HEK293 (cell line): ENCODE measurements around the gene TIAM2.

Experiments used
- CTCF ChIA-PET: fragments of 350-600 bp; formaldehyde crosslinking; extraction: SDS; loops from one replicate; lab custom pipeline; 2021; ENCODE audit warnings: antibody characterized with exemption; lab: Yijun Ruan, JAX
- POLR2A ChIA-PET: fragments of 300-600 bp; formaldehyde crosslinking; extraction: SDS; loops from one replicate; lab custom pipeline; 2020; ENCODE audit warnings: antibody characterized with exemption, inconsistent platforms; lab: Yijun Ruan, JAX
- H3K27ac ChIP-seq: fragments of 200-500 bp; sonication (Bioruptor generic); 2 replicates; pipeline ENCODE4 v1.5.1; 2014; ENCODE audit warnings: low read depth, low read length, control low read depth, inconsistent platforms; ENCODE audit errors: extremely low read depth
- H3K36me3 ChIP-seq, 2 experiments: fragments of 200-500 bp in 1 of 2; sonication (Bioruptor generic) in 1 of 2; 1 replicate in 1 of 2; 2 replicates in 1 of 2; pipeline ENCODE4 v1.5.1; 2014 to 2017; ENCODE audit warnings: inconsistent platforms in 2 of 2, low read length in 2 of 2; ENCODE audit not compliant: control insufficient read depth in 2 of 2, insufficient read depth in 1 of 2
- H3K4me1 ChIP-seq: fragments of 200-500 bp; sonication (Bioruptor generic); 2 replicates; pipeline ENCODE4 v1.5.1; 2014; ENCODE audit warnings: mild to moderate bottlenecking, low read length, inconsistent platforms; ENCODE audit not compliant: control insufficient read depth, insufficient read depth
- H3K4me3 ChIP-seq: 2 replicates; pipeline ENCODE4 v1.5.1; 2011; ENCODE audit warnings: low read depth, mild to moderate bottlenecking, control low read depth, low read length, moderate library complexity
- H3K9me3 ChIP-seq: fragments of 200-500 bp; sonication (Bioruptor generic); 2 replicates; pipeline ENCODE4 v1.5.1; 2014; ENCODE audit warnings: low read depth, low read length, inconsistent platforms; ENCODE audit not compliant: control insufficient read depth, insufficient read depth
- GFI1B ChIP-seq: fragments of 450-650 bp; formaldehyde crosslinking; IDR thresholded peaks from 2 replicates; pipeline ENCODE4 v1.5.1; 2016; ENCODE audit warnings: missing biosample characterization, missing genetic modification characterization
- GLIS1 ChIP-seq: fragments of 450-650 bp; formaldehyde crosslinking; IDR thresholded peaks from 2 replicates; pipeline ENCODE4 v1.5.1; 2016; ENCODE audit warnings: missing biosample characterization, missing genetic modification characterization
- HIC1 ChIP-seq: fragments of 450-650 bp; formaldehyde crosslinking; IDR thresholded peaks from 2 replicates; pipeline ENCODE4 v1.5.1; 2016; ENCODE audit warnings: missing biosample characterization, missing genetic modification characterization
- KLF16 ChIP-seq: fragments of 450-650 bp; formaldehyde crosslinking; IDR thresholded peaks from 2 replicates; pipeline ENCODE4 v1.5.1; 2017; ENCODE audit warnings: missing biosample characterization, missing genetic modification characterization
- KLF7 ChIP-seq: fragments of 450-650 bp; formaldehyde crosslinking; IDR thresholded peaks from 2 replicates; pipeline ENCODE4 v1.5.1; 2016; ENCODE audit warnings: missing biosample characterization, missing genetic modification characterization, borderline replicate concordance
- OVOL3 ChIP-seq: fragments of 450-650 bp; formaldehyde crosslinking; IDR thresholded peaks from 2 replicates; pipeline ENCODE4 v1.5.1; 2016; ENCODE audit warnings: missing biosample characterization, missing genetic modification characterization
- SCRT2 ChIP-seq: fragments of 450-650 bp; formaldehyde crosslinking; IDR thresholded peaks from 2 replicates; pipeline ENCODE4 v1.5.1; 2016; ENCODE audit warnings: missing biosample characterization, missing genetic modification characterization
- SP7 ChIP-seq: fragments of 450-650 bp; formaldehyde crosslinking; IDR thresholded peaks from 2 replicates; pipeline ENCODE4 v1.5.1; 2016; ENCODE audit warnings: missing biosample characterization, missing genetic modification characterization
- YY1 ChIP-seq: fragments of 450-650 bp; formaldehyde crosslinking; IDR thresholded peaks from 2 replicates; pipeline ENCODE4 v1.5.1; 2018; ENCODE audit warnings: missing biosample characterization, missing genetic modification characterization
- ZBTB48 ChIP-seq: fragments of 450-650 bp; formaldehyde crosslinking; IDR thresholded peaks from 2 replicates; pipeline ENCODE4 v1.5.1; 2016; ENCODE audit warnings: missing biosample characterization, missing genetic modification characterization
- ZBTB49 ChIP-seq: fragments of 450-650 bp; formaldehyde crosslinking; IDR thresholded peaks from 2 replicates; pipeline ENCODE4 v1.5.1; 2016; ENCODE audit warnings: missing biosample characterization, missing genetic modification characterization, low read depth
- ZNF132 ChIP-seq: fragments of 450-650 bp; formaldehyde crosslinking; IDR thresholded peaks from 2 replicates; pipeline ENCODE4 v1.5.1; 2017; ENCODE audit warnings: missing biosample characterization, missing genetic modification characterization, borderline replicate concordance
- ZNF2 ChIP-seq: fragments of 450-650 bp; formaldehyde crosslinking; IDR thresholded peaks from 2 replicates; pipeline ENCODE4 v1.5.1; 2016; ENCODE audit warnings: missing biosample characterization, missing genetic modification characterization
- ZNF248 ChIP-seq: fragments of 450-650 bp; formaldehyde crosslinking; IDR thresholded peaks from 2 replicates; pipeline ENCODE4 v1.5.1; 2017; ENCODE audit warnings: missing biosample characterization, missing genetic modification characterization
- ZNF292 ChIP-seq: fragments of 450-650 bp; formaldehyde crosslinking; IDR thresholded peaks from 2 replicates; pipeline ENCODE4 v1.5.1; 2016; ENCODE audit warnings: low read depth, missing biosample characterization, missing genetic modification characterization, borderline replicate concordance
- ZNF350 ChIP-seq: fragments of 450-650 bp; formaldehyde crosslinking; IDR thresholded peaks from 2 replicates; pipeline ENCODE4 v1.5.0; 2017; ENCODE audit warnings: missing biosample characterization, mild to moderate bottlenecking, missing genetic modification characterization
- ZNF416 ChIP-seq: fragments of 450-650 bp; formaldehyde crosslinking; IDR thresholded peaks from 2 replicates; pipeline ENCODE4 v1.5.1; 2016; ENCODE audit warnings: missing biosample characterization, missing genetic modification characterization
- ZNF473 ChIP-seq: fragments of 450-650 bp; formaldehyde crosslinking; IDR thresholded peaks from 2 replicates; pipeline ENCODE4 v1.5.1; 2017; ENCODE audit warnings: missing biosample characterization, missing genetic modification characterization
- ZNF488 ChIP-seq: fragments of 450-650 bp; formaldehyde crosslinking; IDR thresholded peaks from 2 replicates; pipeline ENCODE4 v1.5.1; 2016; ENCODE audit warnings: missing biosample characterization, missing genetic modification characterization
- ZNF530 ChIP-seq: fragments of 450-650 bp; formaldehyde crosslinking; IDR thresholded peaks from 2 replicates; pipeline ENCODE4 v1.5.1; 2016; ENCODE audit warnings: low read depth, missing biosample characterization, missing genetic modification characterization
- ZNF548 ChIP-seq: fragments of 450-650 bp; formaldehyde crosslinking; IDR thresholded peaks from 2 replicates; pipeline ENCODE4 v1.5.1; 2016; ENCODE audit warnings: missing biosample characterization, missing genetic modification characterization
- ZNF585B ChIP-seq: fragments of 450-650 bp; formaldehyde crosslinking; IDR thresholded peaks from 2 replicates; pipeline ENCODE4 v1.5.1; 2016; ENCODE audit warnings: missing biosample characterization, missing genetic modification characterization
- ZNF664 ChIP-seq: fragments of 450-650 bp; formaldehyde crosslinking; IDR thresholded peaks from 2 replicates; pipeline ENCODE4 v1.5.1; 2016; ENCODE audit warnings: missing biosample characterization, missing genetic modification characterization
- ZNF791 ChIP-seq: fragments of 450-650 bp; formaldehyde crosslinking; IDR thresholded peaks from 2 replicates; pipeline ENCODE4 v1.5.1; 2016; ENCODE audit warnings: missing biosample characterization, missing genetic modification characterization
- TF ChIP-seq, protein P1 (sequence below): fragments of 450-650 bp; formaldehyde crosslinking; IDR thresholded peaks from 2 replicates; pipeline ENCODE4 v1.5.1; 2016; ENCODE audit warnings: missing biosample characterization, missing genetic modification characterization

The TIAM2 gene

GRCh38 chr6:155259897-155260296 lies 264.8 kb downstream of the TIAM2 start:
- H3K4me1 ChIP-seq = no peaks in the 10 kb centered on the region
- no peak for TF ChIP-seq ZNF132
- no peak for TF ChIP-seq GLIS1 (tag by site-specific recombination)
- TF ChIP-seq ZNF416 (tag by site-specific recombination) = no peak
- TF ChIP-seq ZNF585B = no peak
- TF ChIP-seq ZNF350 (tag by site-specific recombination) = no peak
- TF ChIP-seq ZBTB49 (tag by site-specific recombination) = no peak
- no peak for TF ChIP-seq HIC1 (tag by site-specific recombination)
- TF ChIP-seq, all 188 proteins: peak for 0
- H3K27ac ChIP-seq = no peak overlapping the region
- H3K4me3 ChIP-seq = no peak overlapping the region
- ChIA-PET POLR2A (no interaction called here), CTCF (interaction anchor here (0.6 to 1.8 kb wide), 2 partner anchors 77 to 83 kb away, joined by 3 to 5 read pairs; no protein-coding TSS in a partner anchor)
- H3K9me3 ChIP-seq = no peaks in the 10 kb centered on the region
- peaks cover 11 to 80% of the 10 kb centered on the region in 2 experiments for H3K36me3 ChIP-seq

DNA sequence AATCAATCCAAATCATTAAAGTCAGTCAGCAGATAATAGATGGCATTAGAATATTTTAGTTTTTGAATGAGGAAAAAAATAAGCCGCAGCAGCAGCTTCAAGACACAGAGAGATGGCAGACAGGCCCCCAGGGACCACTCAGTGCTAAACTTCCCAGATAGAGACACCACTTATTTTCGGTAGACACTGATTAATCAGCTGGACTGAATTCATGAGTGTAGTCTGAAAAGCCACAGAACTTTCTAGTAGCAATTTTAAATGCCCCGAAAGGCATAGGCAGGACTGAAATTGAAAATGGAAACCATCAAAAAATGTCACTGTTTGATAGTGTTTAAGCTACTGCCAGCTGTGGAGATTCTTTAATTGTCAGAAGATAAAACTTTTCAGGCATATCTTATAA lies 265.6 kb downstream of the TIAM2 start:
- POLR2A ChIA-PET = no interaction called here
- no peak for TF ChIP-seq ZNF548 (tag by site-specific recombination)
- TF ChIP-seq ZNF530 = no peak
- no peak for TF ChIP-seq ZNF473 (tag by site-specific recombination)
- TF ChIP-seq, protein P1, sequence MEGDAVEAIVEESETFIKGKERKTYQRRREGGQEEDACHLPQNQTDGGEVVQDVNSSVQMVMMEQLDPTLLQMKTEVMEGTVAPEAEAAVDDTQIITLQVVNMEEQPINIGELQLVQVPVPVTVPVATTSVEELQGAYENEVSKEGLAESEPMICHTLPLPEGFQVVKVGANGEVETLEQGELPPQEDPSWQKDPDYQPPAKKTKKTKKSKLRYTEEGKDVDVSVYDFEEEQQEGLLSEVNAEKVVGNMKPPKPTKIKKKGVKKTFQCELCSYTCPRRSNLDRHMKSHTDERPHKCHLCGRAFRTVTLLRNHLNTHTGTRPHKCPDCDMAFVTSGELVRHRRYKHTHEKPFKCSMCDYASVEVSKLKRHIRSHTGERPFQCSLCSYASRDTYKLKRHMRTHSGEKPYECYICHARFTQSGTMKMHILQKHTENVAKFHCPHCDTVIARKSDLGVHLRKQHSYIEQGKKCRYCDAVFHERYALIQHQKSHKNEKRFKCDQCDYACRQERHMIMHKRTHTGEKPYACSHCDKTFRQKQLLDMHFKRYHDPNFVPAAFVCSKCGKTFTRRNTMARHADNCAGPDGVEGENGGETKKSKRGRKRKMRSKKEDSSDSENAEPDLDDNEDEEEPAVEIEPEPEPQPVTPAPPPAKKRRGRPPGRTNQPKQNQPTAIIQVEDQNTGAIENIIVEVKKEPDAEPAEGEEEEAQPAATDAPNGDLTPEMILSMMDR (tag by site-specific recombination) = no peak
- no peak overlapping the region for H3K4me3 ChIP-seq
- H3K27ac ChIP-seq = no peak overlapping the region
- no peaks in the 10 kb centered on the region for H3K4me1 ChIP-seq
- CTCF ChIA-PET = interaction anchor here (0.6 to 1.8 kb wide), 2 partner anchors 52 to 83 kb away, joined by 4 to 5 read pairs; no protein-coding TSS in a partner anchor
- H3K9me3 ChIP-seq = no peaks in the 10 kb centered on the region
- peaks cover 6 to 75% of the 10 kb centered on the region in 2 experiments for H3K36me3 ChIP-seq

GRCh38 chr6:155261111-155261900 lies 266.2 kb downstream of the TIAM2 start:
- POLR2A ChIA-PET = no interaction called here
- CTCF ChIA-PET = interaction anchor here (0.5 to 0.6 kb wide), 3 partner anchors 52 to 1017 kb away, joined by 3 to 4 read pairs (median 3); no protein-coding TSS in a partner anchor
- Histone ChIP-seq H3K4me3 (no peak overlapping the region), H3K4me1 (no peaks in the 10 kb centered on the region), H3K27ac (no peak overlapping the region), H3K36me3 (peaks cover 5 to 70% of the 10 kb centered on the region in 2 experiments), H3K9me3 (no peaks in the 10 kb centered on the region)
- TF ChIP-seq ZNF2 (tag by site-specific recombination) (no peak), ZNF488 (no peak), ZNF664 (tag by site-specific recombination) (no peak), YY1 (tag by site-specific recombination) (no peak), ZNF791 (tag by site-specific recombination) (no peak), ZBTB48 (tag by site-specific recombination) (no peak), GFI1B (no peak), ZNF416 (tag by site-specific recombination) (no peak), ZNF248 (tag by site-specific recombination) (no peak), SCRT2 (tag by site-specific recombination) (no peak), ZNF292 (tag by site-specific recombination) (no peak), OVOL3 (tag by site-specific recombination) (no peak), SP7 (tag by site-specific recombination) (no peak), KLF16 (tag by site-specific recombination) (no peak), KLF7 (tag by site-specific recombination) (no peak)
